22Rv1 (cell line): Measurements from ENCODE around the gene ASTN2.
"Not testable (repeated sequence)": the region's sequence is repeated elsewhere in the genome, so short reads cannot be mapped to it uniquely, and the experiment has no call there.

Experiments used
- H3K27ac ChIP-seq: fragments of 450-650 bp; 2 replicates; pipeline ENCODE4 v1.5.1; 2017
- CTCF ChIP-seq: fragments of 450-650 bp; IDR thresholded peaks from 2 replicates; pipeline ENCODE4 v1.5.1; 2017; ENCODE audit warnings: mild to moderate bottlenecking
- ZFX ChIP-seq: fragments of 450-650 bp; IDR thresholded peaks from 2 replicates; pipeline ENCODE4 v1.6.1; 2017; ENCODE audit warnings: antibody characterized with exemption, borderline replicate concordance

Gene ASTN2

GRCh38 chr9:117074342-117074662 lies 340.6 kb downstream of the ASTN2 start:
- H3K27ac ChIP-seq = no peak overlapping the region

GRCh38 chr9:117073539-117074341 lies 341.1 kb downstream of the ASTN2 start:
- TF ChIP-seq ZFX = no peak
- TF ChIP-seq CTCF = peak; percentile 79
- no peak overlapping the region for H3K27ac ChIP-seq

More at GRCh38 chr9:117074342-117074662, 340.6 kb downstream of the ASTN2 start:
- TF ChIP-seq CTCF = no peak
- no peak for TF ChIP-seq ZFX

- TF ChIP-seq ZFX (no peak), CTCF (no peak)
- no peak overlapping the region for H3K27ac ChIP-seq
Observed at GRCh38 chr9:117073071-117073470, 341.8 kb downstream of the ASTN2 start.

GRCh38 chr9:117072216-117072615 lies 342.6 kb downstream of the ASTN2 start:
- no peak overlapping the region for H3K27ac ChIP-seq
- TF ChIP-seq CTCF = no peak
- no peak for TF ChIP-seq ZFX

- not testable (repeated sequence) for H3K27ac ChIP-seq
Observed at GRCh38 chr9:117071673-117072207, 343.1 kb downstream of the ASTN2 start.

- TF ChIP-seq CTCF (no peak), ZFX (no peak)
- H3K27ac ChIP-seq = no peak overlapping the region
Observed at GRCh38 chr9:117063721-117064471, 351.0 kb downstream of the ASTN2 start.

GRCh38 chr9:117060963-117061362 lies 353.9 kb downstream of the ASTN2 start:
- no peak for TF ChIP-seq CTCF
- TF ChIP-seq ZFX = no peak
- H3K27ac ChIP-seq = no peak overlapping the region
